Sigmoid colon (tissue), 7 donors: ENCODE data around the gene STAT4. TPM values are rescaled to one million over a fixed set of nuclear protein-coding genes. Genes with fewer than 3 reads are reported as not detected.

ENCODE experiments used
- DNase-seq: peaks from one replicate; pipeline ENCODE4 v3.0.0-alpha.2; 2019
- H3K27ac ChIP-seq, 4 donors: fragments of 200-600 bp; sonication (generic); one replicate each; pipeline ENCODE4 v1.5.1; 2016 to 2019; ENCODE audit warnings: mild to moderate bottlenecking in 1 of 4
- H3K27me3 ChIP-seq, 3 donors: fragments of 200-600 bp; sonication (generic); one replicate each; pipeline ENCODE4 v1.5.1; 2019; ENCODE audit warnings: mild to moderate bottlenecking in 1 of 3
- H3K36me3 ChIP-seq, 4 donors: fragments of 200-600 bp; sonication (generic); one replicate each; pipeline ENCODE4 v1.5.1; 2016 to 2019
- H3K4me1 ChIP-seq, 4 donors: fragments of 200-600 bp; sonication (generic); one replicate each; pipeline ENCODE4 v1.5.1; 2017 to 2019
- H3K4me3 ChIP-seq, 4 donors: fragments of 200-600 bp; sonication (generic); one replicate each; pipeline ENCODE4 v1.5.1; 2017 to 2019; ENCODE audit warnings: mild to moderate bottlenecking in 2 of 4, moderate library complexity in 1 of 4
- H3K9me3 ChIP-seq, 4 donors: fragments of 200-600 bp in 3 of 4; sonication (generic) in 3 of 4; one replicate each; pipeline versions ENCODE4 v1.5.1 to v1.6.1; 2013 to 2019
- EP300 ChIP-seq, 4 donors: sonication (generic); formaldehyde crosslinking; IDR thresholded peaks; one replicate each; pipeline ENCODE4 v1.6.1; 2017; ENCODE audit warnings: antibody characterized with exemption in 4 of 4
- POLR2A ChIP-seq, 2 donors: fragments of 450-650 bp; IDR thresholded peaks; one replicate each; pipeline ENCODE4 v1.6.1; 2016; ENCODE audit warnings: antibody characterized with exemption in 2 of 2, mild to moderate bottlenecking in 2 of 2, moderate library complexity in 2 of 2
- POLR2AphosphoS5 ChIP-seq, 4 donors: sonication (generic); formaldehyde crosslinking; IDR thresholded peaks; one replicate each; pipeline ENCODE4 v1.6.1; 2017; ENCODE audit warnings: antibody characterized with exemption in 4 of 4
- WGBS, 2 donors: extraction: QIAGEN DNeasy Blood & Tissue Kit; methylation state at CpG; one replicate each; pipeline ENCODE4 v1.1.7; 2013; 5-methylcytosine and 5-hydroxymethylcytosine counted together
- intact Hi-C: fragments of 100-400 bp; cut with DNase I; formaldehyde crosslinking; loops from one replicate; pipeline ENCODE4 v1.15.1; 2023
- polyA plus RNA-seq, 3 donors: library from polyadenylated mRNA; stranded (reverse); fragments of 200-250 nt; gene quantifications; one replicate each; pipeline ENCODE4 v1.2.3, GENCODE V29; 2013
- total RNA-seq, 4 donors: library from RNA; depleted of rRNA; stranded (reverse); fragments of >200 nt; gene quantifications; one replicate each; pipeline ENCODE4 v1.1.0, GENCODE V29; 2016
- TF ChIP-seq, protein P1 (sequence below), 4 experiments: fragments of 450-650 bp in 3 of 4; fragments of 200-600 bp in 1 of 4; IDR thresholded peaks; one replicate each; pipeline ENCODE4 v1.5.1; 2016 to 2019; ENCODE audit warnings: antibody characterized with exemption in 4 of 4, mild to moderate bottlenecking in 3 of 4, moderate library complexity in 2 of 4
- donor health status: healthy with polysubstance abuse.
- donor health status: Bipolar disorder and iron deficiency.
- donor health status: healthy.

Gene STAT4
- total and polyA plus RNA-seq, 7 donors: 0.46 to 4.6 (median 0.70) TPM; not detected in 1

DNA sequence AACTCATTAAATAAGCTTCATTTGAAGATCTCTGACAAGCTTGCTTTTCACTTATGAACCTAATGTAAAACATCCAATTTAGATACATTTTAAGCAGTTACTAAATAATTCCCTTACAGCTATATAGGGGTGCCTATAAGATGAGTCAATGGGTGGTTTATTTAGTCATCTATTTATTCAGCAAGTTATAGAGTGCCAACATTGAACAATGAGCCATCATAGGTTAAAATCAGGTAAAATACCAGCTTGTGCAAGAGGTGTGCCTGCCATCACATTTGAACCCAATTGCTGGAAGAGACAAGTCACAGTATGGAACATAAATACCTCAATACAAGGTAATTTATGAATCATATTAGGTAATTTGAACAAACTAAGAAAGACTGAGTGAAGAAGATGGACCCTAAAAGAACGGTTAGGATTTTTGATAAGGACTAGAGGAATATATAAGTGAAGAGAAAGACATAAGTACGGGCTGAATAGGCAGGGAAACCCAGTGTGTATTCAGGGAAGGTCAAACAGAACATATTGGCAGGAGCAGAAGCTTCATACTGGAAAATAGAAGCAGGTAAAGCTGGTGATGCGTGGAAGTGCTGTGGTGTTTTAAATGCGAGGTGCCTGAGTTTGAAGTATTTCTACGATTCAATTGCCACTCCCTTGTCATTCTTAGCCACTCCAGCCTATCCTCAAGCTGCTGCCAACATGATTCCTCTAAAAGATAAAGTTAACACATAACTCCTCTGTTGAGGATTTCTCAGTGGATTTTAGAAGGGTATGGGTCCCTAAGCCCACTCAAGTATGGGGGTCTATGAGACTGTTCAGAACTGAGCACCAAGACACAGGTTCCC is 18.9 kb upstream of the STAT4 start:
- H3K27ac ChIP-seq: no peak overlapping the region
- no peaks in the 10 kb centered on the region for H3K36me3 ChIP-seq
- intact Hi-C loops: loop anchor here (5.0 kb wide), 1 partner anchor 333 kb away; no protein-coding TSS in a partner anchor

DNA sequence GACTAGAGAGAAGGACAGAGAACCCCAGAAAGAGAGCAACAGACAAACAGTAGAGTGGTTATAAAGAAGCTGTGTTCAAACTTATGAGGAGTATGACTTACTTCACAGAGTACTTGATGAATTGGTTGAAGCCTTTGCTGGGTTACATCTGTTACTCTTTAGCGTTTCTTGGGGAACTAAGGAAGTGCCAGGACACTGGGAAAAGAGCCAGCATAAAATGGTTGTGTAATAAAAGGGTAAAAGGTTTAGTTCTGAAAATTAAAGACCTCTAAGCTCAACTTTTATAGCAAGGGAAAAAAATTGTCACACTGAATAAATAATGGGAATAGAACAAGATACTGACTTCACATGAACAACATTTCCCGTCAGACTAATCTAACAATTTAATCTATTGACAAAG is 17.0 kb upstream of the STAT4 start:
- intact Hi-C loops: loop anchor here (5.0 kb wide), 1 partner anchor 335 kb away; no protein-coding TSS in a partner anchor
- Histone ChIP-seq H3K27ac (peak overlapping the region in 1 of 4 donors; percentile 25), H3K27me3 (no peaks in the 10 kb centered on the region), H3K36me3 (no peaks in the 10 kb centered on the region), H3K9me3 (no peaks in the 10 kb centered on the region), H3K4me3 (no peak overlapping the region), H3K4me1 (peaks cover 0 to 10% (median 6%) of the 10 kb centered on the region in 4 donors)
- peak; percentile 67 for DNase-seq
- TF ChIP-seq, protein P1, sequence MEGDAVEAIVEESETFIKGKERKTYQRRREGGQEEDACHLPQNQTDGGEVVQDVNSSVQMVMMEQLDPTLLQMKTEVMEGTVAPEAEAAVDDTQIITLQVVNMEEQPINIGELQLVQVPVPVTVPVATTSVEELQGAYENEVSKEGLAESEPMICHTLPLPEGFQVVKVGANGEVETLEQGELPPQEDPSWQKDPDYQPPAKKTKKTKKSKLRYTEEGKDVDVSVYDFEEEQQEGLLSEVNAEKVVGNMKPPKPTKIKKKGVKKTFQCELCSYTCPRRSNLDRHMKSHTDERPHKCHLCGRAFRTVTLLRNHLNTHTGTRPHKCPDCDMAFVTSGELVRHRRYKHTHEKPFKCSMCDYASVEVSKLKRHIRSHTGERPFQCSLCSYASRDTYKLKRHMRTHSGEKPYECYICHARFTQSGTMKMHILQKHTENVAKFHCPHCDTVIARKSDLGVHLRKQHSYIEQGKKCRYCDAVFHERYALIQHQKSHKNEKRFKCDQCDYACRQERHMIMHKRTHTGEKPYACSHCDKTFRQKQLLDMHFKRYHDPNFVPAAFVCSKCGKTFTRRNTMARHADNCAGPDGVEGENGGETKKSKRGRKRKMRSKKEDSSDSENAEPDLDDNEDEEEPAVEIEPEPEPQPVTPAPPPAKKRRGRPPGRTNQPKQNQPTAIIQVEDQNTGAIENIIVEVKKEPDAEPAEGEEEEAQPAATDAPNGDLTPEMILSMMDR (IDR thresholded peaks at IDR 0.05): no peak
- TF ChIP-seq POLR2AphosphoS5 (IDR thresholded peaks at IDR 0.05): peak in 2 of 4 donors; percentile 24 to 47
- TF ChIP-seq POLR2A (IDR thresholded peaks at IDR 0.05): no peak
- TF ChIP-seq EP300 (IDR thresholded peaks at IDR 0.05): no peak
- 14 to 56% methylated on average over 2 of the region's 2 CpGs for WGBS, 2 donors

More for the DNA sequence above, 18.9 kb upstream of the STAT4 start:
- no peak for DNase-seq
- Histone ChIP-seq H3K9me3 (no peaks in the 10 kb centered on the region), H3K27me3 (no peaks in the 10 kb centered on the region), H3K4me1 (peaks cover 0 to 10% (median 7%) of the 10 kb centered on the region in 4 donors), H3K4me3 (no peak overlapping the region)
- TF ChIP-seq POLR2AphosphoS5 (IDR thresholded peaks at IDR 0.05): no peak
- TF ChIP-seq, protein P1 (IDR thresholded peaks at IDR 0.05): no peak
- TF ChIP-seq POLR2A (IDR thresholded peaks at IDR 0.05): no peak
- no peak for TF ChIP-seq EP300 (IDR thresholded peaks at IDR 0.05)
- WGBS, 2 donors: 47 to 78% methylated on average over 5 of the region's 5 CpGs

DNA sequence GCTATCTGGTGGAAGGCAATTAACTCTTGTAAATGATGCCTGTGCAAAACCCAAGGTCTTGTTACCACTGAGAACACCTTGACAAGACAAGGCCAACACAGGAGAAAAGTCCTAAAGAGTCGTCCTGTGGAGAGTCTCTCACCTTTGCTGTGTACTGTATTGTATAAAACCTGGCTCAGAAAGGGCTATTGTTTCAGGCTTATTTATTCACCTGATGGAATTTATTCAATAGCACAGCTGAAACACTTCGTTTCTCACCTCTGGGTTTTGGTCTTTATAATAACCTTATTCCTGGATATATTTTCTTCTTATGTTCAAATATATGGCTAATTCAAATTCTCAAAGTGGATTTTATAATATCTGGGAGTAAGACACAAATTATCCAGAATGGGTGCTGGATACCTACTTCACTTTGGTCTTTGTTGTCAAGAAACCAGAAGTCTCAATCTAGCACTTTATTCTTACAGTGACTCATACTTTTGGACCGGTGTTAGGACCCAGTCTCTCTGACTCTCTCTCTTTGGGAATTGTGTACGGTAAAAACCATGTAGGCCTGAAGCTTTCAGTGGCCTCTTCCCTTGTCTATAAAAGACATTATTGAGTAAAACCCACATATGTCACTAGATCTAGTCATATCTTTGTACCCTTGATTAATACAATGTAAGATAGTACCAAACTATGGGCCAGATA is 16.1 kb upstream of the STAT4 start:
- Histone ChIP-seq H3K4me1 (peaks cover 0 to 9% (median 1%) of the 10 kb centered on the region in 4 donors), H3K4me3 (no peak overlapping the region), H3K36me3 (no peaks in the 10 kb centered on the region), H3K27ac (peak overlapping the region in 1 of 4 donors; percentile 25), H3K27me3 (no peaks in the 10 kb centered on the region), H3K9me3 (no peaks in the 10 kb centered on the region)
- TF ChIP-seq EP300 (IDR thresholded peaks at IDR 0.05): no peak
- TF ChIP-seq POLR2AphosphoS5 (IDR thresholded peaks at IDR 0.05): no peak
- TF ChIP-seq POLR2A (IDR thresholded peaks at IDR 0.05): no peak
- TF ChIP-seq, protein P1 (IDR thresholded peaks at IDR 0.05): no peak
- intact Hi-C loops: loop anchor here (5.0 kb wide), 1 partner anchor 335 kb away; no protein-coding TSS in a partner anchor
- WGBS, 2 donors: 60 to 82% methylated on average over 4 of the region's 4 CpGs
- no peak for DNase-seq

DNA sequence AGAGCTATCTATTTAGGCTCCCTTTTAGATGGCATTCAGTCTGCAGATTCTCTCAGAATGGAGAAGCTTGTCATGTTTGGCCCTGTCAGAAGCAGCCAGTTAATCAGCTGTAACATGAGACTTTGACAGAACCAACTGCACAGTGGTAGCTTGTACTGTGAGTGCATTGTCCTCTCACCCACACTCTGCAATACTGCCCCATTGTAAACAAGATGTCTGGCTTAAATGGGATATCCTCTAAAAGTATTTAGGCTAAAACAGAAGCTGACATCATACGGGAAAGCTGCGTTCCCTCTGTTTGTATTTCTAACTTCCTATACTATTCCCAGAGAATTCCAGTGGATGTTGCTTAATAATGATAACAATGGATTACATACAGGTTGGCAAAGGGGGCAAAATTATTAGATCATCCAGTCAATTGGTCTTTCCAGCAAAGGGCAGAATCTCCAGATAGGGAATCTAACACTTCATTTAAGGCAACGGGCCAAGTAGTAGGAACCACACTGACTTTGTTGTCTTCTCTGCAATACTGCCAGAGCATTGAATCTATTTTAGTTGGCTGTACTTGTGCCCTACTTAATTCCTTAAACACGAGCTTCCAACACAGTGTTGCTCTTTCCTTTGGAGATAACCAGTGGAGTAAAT is 15.4 kb upstream of the STAT4 start:
- no peaks in the 10 kb centered on the region for H3K27me3 ChIP-seq
- H3K36me3 ChIP-seq: no peaks in the 10 kb centered on the region
- H3K9me3 ChIP-seq: no peaks in the 10 kb centered on the region
- no peak for DNase-seq
- H3K4me3 ChIP-seq: no peak overlapping the region
- WGBS, 2 donors: 65 to 70% methylated on average over 4 of the region's 4 CpGs
- intact Hi-C loops: loop anchor here (5.0 kb wide), 1 partner anchor 336 kb away; no protein-coding TSS in a partner anchor
- H3K4me1 ChIP-seq: peaks cover 0 to 9% (median 0%) of the 10 kb centered on the region in 4 donors
- TF ChIP-seq, protein P1 (IDR thresholded peaks at IDR 0.05): no peak
- TF ChIP-seq EP300 (IDR thresholded peaks at IDR 0.05): no peak
- TF ChIP-seq POLR2AphosphoS5 (IDR thresholded peaks at IDR 0.05): no peak
- no peak for TF ChIP-seq POLR2A (IDR thresholded peaks at IDR 0.05)
- H3K27ac ChIP-seq: no peak overlapping the region
